HL-60 (cell line): Measurements from ENCODE around the gene IL1B.

Source experiments
- DNase-seq, 2 experiments: peaks; one replicate each; pipeline ENCODE4 v3.0.0-alpha.2; 2010 to 2020; ENCODE audit warnings: low read depth in 1 of 2, low spot score in 1 of 2
- H3K27ac ChIP-seq: fragments of 250-450 bp; sonication (Bioruptor Pico); replicated peaks from 2 replicates; pipeline ENCODE4 v1.5.1; 2020; ENCODE audit warnings: mild to moderate bottlenecking, moderate library complexity
- H3K27me3 ChIP-seq: fragments of 250-450 bp; sonication (Bioruptor Pico); 2 replicates; pipeline ENCODE4 v1.5.1; 2021; ENCODE audit warnings: mild to moderate bottlenecking, moderate library complexity; ENCODE audit not compliant: insufficient read depth, poor library complexity, severe bottlenecking
- H3K4me3 ChIP-seq: replicated peaks from 2 replicates; pipeline ENCODE4 v1.5.1; 2011; ENCODE audit warnings: mild to moderate bottlenecking, control low read depth, low read length; ENCODE audit not compliant: insufficient read depth
- CTCF ChIP-seq: IDR thresholded peaks from one replicate; pipeline ENCODE4 v1.5.1; 2011; ENCODE audit warnings: low read length, control low read depth, inconsistent platforms; ENCODE audit not compliant: insufficient read depth
- GABPA ChIP-seq: IDR thresholded peaks from 2 replicates; pipeline ENCODE4 v1.6.1; 2012; ENCODE audit warnings: low read depth
- POLR2AphosphoS5 ChIP-seq: IDR thresholded peaks from 2 replicates; pipeline ENCODE4 v1.6.1; 2012; ENCODE audit warnings: low read depth
- REST ChIP-seq: IDR thresholded peaks from 2 replicates; pipeline ENCODE4 v1.6.1; 2012; ENCODE audit warnings: low read depth; ENCODE audit not compliant: insufficient replicate concordance
- SPI1 ChIP-seq: IDR thresholded peaks from 2 replicates; pipeline ENCODE4 v1.6.1; 2012; ENCODE audit warnings: low read depth, mild to moderate bottlenecking, borderline replicate concordance

IL1B gene

DNA sequence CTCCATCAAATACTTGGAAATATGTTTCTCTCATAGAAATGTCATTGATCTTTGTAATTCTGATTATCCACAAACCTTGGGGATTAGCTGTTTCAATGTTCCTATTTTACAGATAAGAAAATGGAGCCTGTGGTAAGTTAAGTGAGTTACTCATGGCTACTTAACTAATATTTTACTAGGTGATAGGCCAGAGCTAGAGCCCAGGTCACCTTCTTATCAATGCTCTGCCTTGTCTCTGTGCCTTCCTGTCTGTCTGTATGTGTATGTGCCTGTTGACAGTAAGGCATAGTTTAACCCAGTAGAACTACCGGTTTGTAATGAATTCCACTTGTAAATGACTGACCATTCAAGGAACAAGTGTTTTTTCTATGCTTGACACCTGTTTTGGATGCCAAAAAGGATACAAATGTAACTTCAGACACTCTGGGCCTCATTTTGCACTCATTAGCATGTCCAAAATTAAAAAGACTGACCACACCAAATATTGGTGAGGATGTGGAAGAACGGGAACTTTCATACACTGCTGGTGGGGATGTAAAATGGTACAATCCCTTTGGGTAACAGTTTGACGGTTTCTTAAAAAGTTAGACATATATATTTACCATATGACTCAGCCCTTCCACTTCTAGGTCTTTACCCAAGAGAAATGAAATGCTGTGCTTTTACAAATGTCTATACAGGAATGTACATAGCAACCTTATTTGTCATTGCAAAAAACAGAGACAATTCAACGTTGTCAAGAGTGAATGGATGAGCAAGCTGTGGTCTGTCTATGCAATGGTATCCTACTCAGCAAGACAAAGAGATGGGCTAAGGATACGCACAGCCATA lies 32.7 kb downstream of the IL1B start:
- no peaks in the 10 kb centered on the region for H3K27me3 ChIP-seq
- DNase-seq, result no peak
- TF ChIP-seq POLR2AphosphoS5 (no peak), CTCF (no peak), REST (no peak), SPI1 (no peak), GABPA (no peak)
- no peak overlapping the region for H3K27ac ChIP-seq
- no peak overlapping the region for H3K4me3 ChIP-seq

GRCh38 chr2:112800881-112801583 lies 35.5 kb downstream of the IL1B start:
- no peak for DNase-seq
- Histone ChIP-seq H3K27ac (no peak overlapping the region), H3K27me3 (no peaks in the 10 kb centered on the region), H3K4me3 (no peak overlapping the region)
- TF ChIP-seq REST (no peak), POLR2AphosphoS5 (no peak), CTCF (no peak), SPI1 (no peak), GABPA (no peak)

GRCh38 chr2:112798979-112799975 lies 37.3 kb downstream of the IL1B start:
- no peaks in the 10 kb centered on the region for H3K27me3 ChIP-seq
- peak in 1 of 2 experiments; percentile 42 for DNase-seq
- no peak for TF ChIP-seq POLR2AphosphoS5
- TF ChIP-seq SPI1, result peak; percentile 86
- peak overlapping the region; percentile 10; the same call in 1 of the 2 replicates for H3K27ac ChIP-seq
- no peak overlapping the region for H3K4me3 ChIP-seq
